Right lobe of liver (tissue), 6 donors: ENCODE data around the gene GBE1. TPM values are rescaled to one million over a fixed set of nuclear protein-coding genes. Genes with fewer than 3 reads are reported as not detected.

Experiments
- ATAC-seq, 4 donors: fragments of 200-7000 bp; cut with Tn5 transposase; one replicate each; pipeline ENCODE4 v1.9.1; 2020; ENCODE audit warnings: mild to moderate bottlenecking in 4 of 4, moderate library complexity in 4 of 4
- DNase-seq, 3 donors: peaks; one replicate each; pipeline ENCODE4 v3.0.0-alpha.2; 2020
- H3K27ac ChIP-seq, 3 donors: fragments of 200-600 bp; one replicate each; pipeline ENCODE4 v1.8.0; 2022
- H3K27me3 ChIP-seq, 2 donors: fragments of 200-600 bp; one replicate each; pipeline ENCODE4 v1.8.0; 2022
- H3K36me3 ChIP-seq, 4 donors: fragments of 200-600 bp; sonication (generic) in 1 of 4; one replicate each; pipeline versions ENCODE4 v1.5.1 to v1.8.0; 2017 to 2022; ENCODE audit warnings: control low read depth in 1 of 4
- H3K4me1 ChIP-seq, 4 donors: fragments of 200-600 bp; sonication (generic) in 1 of 4; one replicate each; pipeline versions ENCODE4 v1.5.1 to v1.8.0; 2017 to 2022; ENCODE audit warnings: control low read depth in 1 of 4
- H3K4me3 ChIP-seq, 3 donors: fragments of 200-600 bp; one replicate each; pipeline ENCODE4 v1.8.0; 2022
- H3K9me3 ChIP-seq, 4 donors: fragments of 200-600 bp; sonication (generic) in 1 of 4; one replicate each; pipeline versions ENCODE4 v1.5.1 to v1.8.0; 2017 to 2022; ENCODE audit warnings: control low read depth in 1 of 4
- POLR2A ChIP-seq: fragments of 450-650 bp; IDR thresholded peaks from one replicate; pipeline ENCODE4 v1.6.1; 2017; ENCODE audit warnings: antibody characterized with exemption, mild to moderate bottlenecking
- WGBS: methylation state at CpG from one replicate; pipeline ENCODE4 v1.1.6; 2018; ENCODE audit warnings: low coverage, low lambda C conversion rate; ENCODE audit not compliant: insufficient coverage; ENCODE audit errors: missing lambda C conversion rate; 5-methylcytosine and 5-hydroxymethylcytosine counted together
- intact Hi-C, 2 donors: fragments of 100-400 bp; cut with DNase I; formaldehyde crosslinking; loops; one replicate each; pipeline versions ENCODE4 v1.11.2 to v1.14.1; 2022
- long read RNA-seq: library from polyadenylated mRNA; unstranded; transcript quantifications from one replicate; pipeline ENCODE4 v2.0.0, GENCODE V29; 2019
- total RNA-seq, 6 experiments: library from RNA; depleted of rRNA in 2 of 6; stranded (reverse); fragments of >200 nt in 2 of 6; fragmentation: NEBNext Ultra II Directional in 3 of 6; extraction: Animal tissue kit (Norgen Biotek cat#: 25700) in 3 of 6; gene quantifications; one replicate each; pipeline versions ENCODE4 v1.1.0 to v1.2.4, GENCODE V29; 2016 to 2023
- TF ChIP-seq, protein P1 (sequence below), 4 donors: fragments of 200-600 bp in 3 of 4; fragments of 450-650 bp in 1 of 4; IDR thresholded peaks; one replicate each; pipeline versions ENCODE4 v1.5.1 to v1.8.0; 2016 to 2022; ENCODE audit warnings: antibody characterized with exemption in 4 of 4, mild to moderate bottlenecking in 2 of 4
- donor health status: DM: no; HTN: yes; CAD: no.
- donor health status: DM: no; HTN: no; CAD: no.
- donor health status: DM: no; HTN: no; CAD: no.
- donor health status: DM: no; HTN: yes; CAD: no.
- donor health status: DM: no; HTN: yes; CAD: no.

Gene GBE1
- total RNA-seq: 10 to 100 TPM; 27.3 to 66.0 (median 57.3) TPM
- long read RNA-seq, transcript GBE1-201 (16 exons, 3,461 nt): major isoform, 13 of 18 reads
- long read RNA-seq, partial matches to known transcripts: 3 of 18 reads
- long read RNA-seq, other reads (novel, unspliced or antisense): 1 of 18 reads

DNA sequence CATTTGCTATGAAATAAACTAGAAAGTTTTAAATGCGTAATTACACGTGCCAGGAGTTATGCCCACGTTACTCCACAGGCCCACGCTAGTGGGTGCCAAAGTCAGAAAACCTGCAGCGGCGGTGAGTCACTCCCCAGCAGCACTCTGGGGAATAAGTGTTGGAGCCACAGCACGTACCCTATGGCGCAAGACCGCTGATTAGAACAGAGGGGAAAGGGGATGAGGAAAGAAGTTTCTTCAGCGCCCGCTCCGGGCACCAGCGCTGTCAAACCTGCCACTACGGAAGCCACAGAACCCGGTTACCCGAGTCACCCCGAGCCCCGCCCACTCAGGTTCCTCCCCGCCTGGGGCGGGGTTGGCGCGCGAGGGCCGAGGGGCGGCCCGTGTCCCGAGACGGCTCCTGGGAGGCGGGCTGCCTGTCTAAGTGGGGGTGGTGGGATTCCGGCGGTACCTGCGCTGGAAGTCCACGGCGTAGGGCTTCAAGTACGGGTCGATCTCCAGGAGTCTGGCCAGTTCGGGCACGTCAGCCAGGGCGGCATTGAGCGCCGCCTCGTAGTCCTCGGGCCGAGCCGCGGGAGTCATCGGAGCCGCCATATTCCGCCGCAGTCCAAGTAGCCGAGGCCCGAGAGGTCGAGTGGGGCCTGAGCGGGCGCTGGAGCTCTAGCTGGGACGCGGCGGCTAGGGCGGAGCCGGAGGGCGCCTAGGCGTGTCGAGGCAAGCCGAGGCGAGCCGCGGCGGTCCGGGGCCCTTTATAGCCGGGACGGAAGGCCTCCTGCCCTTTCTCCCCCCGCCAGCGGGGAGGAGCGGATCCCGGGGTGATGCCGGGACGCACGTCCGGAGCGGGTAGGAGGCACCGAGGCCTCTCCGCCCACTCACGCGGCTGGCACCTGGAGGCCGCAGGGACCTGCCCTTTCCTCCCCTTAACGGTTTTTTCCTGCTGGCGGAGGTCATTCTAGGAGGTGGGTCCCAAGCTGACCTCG lies at the start of gene GBE1:
TSS of gene GBE1 (minus strand) at position 722 of the 980 bp plus-strand sequence. CDS start at position 594, 128 bp downstream.
- Histone ChIP-seq H3K4me3 (peak within 1 kb of the TSS; percentile 59 to 85 (median 74)), H3K4me1 (peaks cover 0 to 21% (median 10%) of the 10 kb centered on the region in 4 donors), H3K27me3 (no peaks in the 10 kb centered on the region), H3K9me3 (no peaks in the 10 kb centered on the region), H3K27ac (peak within 1 kb of the TSS; percentile 97 to 98 (median 97)), H3K36me3 (no peaks in the 10 kb centered on the region)
- DNase-seq (peak; percentile 97 to 98 (median 97)), ATAC-seq (peak; percentile 87 to 95 (median 91))
- under 1% methylated on average over 26 of the region's 88 CpGs for WGBS
- TF ChIP-seq, protein P1, sequence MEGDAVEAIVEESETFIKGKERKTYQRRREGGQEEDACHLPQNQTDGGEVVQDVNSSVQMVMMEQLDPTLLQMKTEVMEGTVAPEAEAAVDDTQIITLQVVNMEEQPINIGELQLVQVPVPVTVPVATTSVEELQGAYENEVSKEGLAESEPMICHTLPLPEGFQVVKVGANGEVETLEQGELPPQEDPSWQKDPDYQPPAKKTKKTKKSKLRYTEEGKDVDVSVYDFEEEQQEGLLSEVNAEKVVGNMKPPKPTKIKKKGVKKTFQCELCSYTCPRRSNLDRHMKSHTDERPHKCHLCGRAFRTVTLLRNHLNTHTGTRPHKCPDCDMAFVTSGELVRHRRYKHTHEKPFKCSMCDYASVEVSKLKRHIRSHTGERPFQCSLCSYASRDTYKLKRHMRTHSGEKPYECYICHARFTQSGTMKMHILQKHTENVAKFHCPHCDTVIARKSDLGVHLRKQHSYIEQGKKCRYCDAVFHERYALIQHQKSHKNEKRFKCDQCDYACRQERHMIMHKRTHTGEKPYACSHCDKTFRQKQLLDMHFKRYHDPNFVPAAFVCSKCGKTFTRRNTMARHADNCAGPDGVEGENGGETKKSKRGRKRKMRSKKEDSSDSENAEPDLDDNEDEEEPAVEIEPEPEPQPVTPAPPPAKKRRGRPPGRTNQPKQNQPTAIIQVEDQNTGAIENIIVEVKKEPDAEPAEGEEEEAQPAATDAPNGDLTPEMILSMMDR (IDR thresholded peaks at IDR 0.05): peak; percentile 27 to 43 (median 30)
- TF ChIP-seq POLR2A: peak; percentile 94
- intact Hi-C loops: no loop called here

GRCh38 chr3:81808900-81809299 lies 47.5 kb upstream of the GBE1 start:
- Histone ChIP-seq H3K4me3 (no peak overlapping the region), H3K4me1 (peaks cover 0 to 10% (median 4%) of the 10 kb centered on the region in 4 donors), H3K27me3 (no peaks in the 10 kb centered on the region), H3K36me3 (no peaks in the 10 kb centered on the region), H3K27ac (peak overlapping the region in 1 of 3 donors; percentile 14), H3K9me3 (no peaks in the 10 kb centered on the region)
- peak; percentile 65 to 73 (median 70) for ATAC-seq
- intact Hi-C loops: no loop called here
- no peak for DNase-seq
- 22% methylated on average over 2 of the region's 2 CpGs for WGBS
- TF ChIP-seq, protein P1 (IDR thresholded peaks at IDR 0.05): no peak
- no peak for TF ChIP-seq POLR2A

DNA sequence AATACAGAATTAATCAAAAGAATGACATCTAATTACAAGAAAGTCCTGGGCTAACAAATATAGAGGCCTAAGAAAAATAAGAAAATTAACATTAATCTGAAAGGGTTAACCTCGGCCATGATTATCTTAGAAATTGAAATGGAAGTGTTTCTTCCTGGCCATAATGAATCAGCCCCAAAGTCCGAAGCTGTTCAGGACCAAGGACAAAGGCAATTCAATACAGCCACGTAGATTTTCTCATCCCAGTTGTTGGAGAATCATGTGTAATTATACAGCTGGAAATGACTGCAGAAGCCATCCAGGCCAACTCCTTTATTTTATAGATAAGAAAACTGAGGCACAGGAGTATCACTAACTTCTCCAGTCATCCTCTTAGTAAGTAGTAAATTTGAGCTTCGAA lies 38.0 kb upstream of the GBE1 start:
- 49% methylated on average over 4 of the region's 4 CpGs for WGBS
- no peaks in the 10 kb centered on the region for H3K27me3 ChIP-seq
- no peak overlapping the region for H3K4me3 ChIP-seq
- ATAC-seq: no peak
- H3K36me3 ChIP-seq: no peaks in the 10 kb centered on the region
- no peak for DNase-seq
- TF ChIP-seq, protein P1 (IDR thresholded peaks at IDR 0.05): no peak
- no peak for TF ChIP-seq POLR2A
- no peak overlapping the region for H3K27ac ChIP-seq
- H3K4me1 ChIP-seq: no peaks in the 10 kb centered on the region
- H3K9me3 ChIP-seq: no peaks in the 10 kb centered on the region
- intact Hi-C loops: no loop called here

- Histone ChIP-seq H3K4me3 (no peak overlapping the region), H3K27ac (no peak overlapping the region), H3K27me3 (no peaks in the 10 kb centered on the region), H3K9me3 (no peaks in the 10 kb centered on the region), H3K4me1 (no peaks in the 10 kb centered on the region), H3K36me3 (no peaks in the 10 kb centered on the region)
- TF ChIP-seq POLR2A: no peak
- TF ChIP-seq, protein P1 (IDR thresholded peaks at IDR 0.05): no peak
- intact Hi-C loops: no loop called here
- DNase-seq: no peak
- ATAC-seq: no peak
Measured at GRCh38 chr3:81793410-81793809, 32.0 kb upstream of the GBE1 start.
